Measurements from ENCODE around the gene SPRTN.

SPRTN gene

GRCh38 chr1:231338270-231339128, at the start of gene SPRTN:
Gene SPRTN (plus strand): TSS chr1:231338293. CDS start chr1:231338384, 91 bp downstream.
- no peak for DNase-seq

GRCh38 chr1:231295938-231296337, 42.2 kb upstream of the SPRTN start:
- no peak for DNase-seq

GRCh38 chr1:231301990-231302389, 36.1 kb upstream of the SPRTN start:
- no peak for DNase-seq

- DNase-seq = no peak
Observed at GRCh38 chr1:231310391-231310934, 27.6 kb upstream of the SPRTN start.

GRCh38 chr1:231311720-231312431, 26.2 kb upstream of the SPRTN start:
- no peak for DNase-seq

GRCh38 chr1:231312432-231312788, 25.7 kb upstream of the SPRTN start:
- no peak for DNase-seq

GRCh38 chr1:231313661-231314060, 24.4 kb upstream of the SPRTN start:
- no peak for DNase-seq

- DNase-seq = peak; percentile 17 to 25
Observed at GRCh38 chr1:231315887-231316286, 22.2 kb upstream of the SPRTN start.

- DNase-seq = no peak
Observed at GRCh38 chr1:231317306-231318014, 20.6 kb upstream of the SPRTN start.

GRCh38 chr1:231318015-231318355, 20.1 kb upstream of the SPRTN start:
- no peak for DNase-seq

GRCh38 chr1:231318568-231318967, 19.5 kb upstream of the SPRTN start:
- DNase-seq = no peak

- no peak for DNase-seq
Observed at GRCh38 chr1:231319080-231319479, 19.0 kb upstream of the SPRTN start.

- no peak for DNase-seq
Observed at GRCh38 chr1:231322880-231323530, 15.1 kb upstream of the SPRTN start.

GRCh38 chr1:231324660-231325059, 13.4 kb upstream of the SPRTN start:
- no peak for DNase-seq

- no peak for DNase-seq
Observed at GRCh38 chr1:231326248-231326647, 11.8 kb upstream of the SPRTN start.

GRCh38 chr1:231327617-231328016, 10.5 kb upstream of the SPRTN start:
- no peak for DNase-seq

- DNase-seq = no peak
Observed at GRCh38 chr1:231329483-231329882, 8.6 kb upstream of the SPRTN start.

GRCh38 chr1:231332761-231333160, 5.3 kb upstream of the SPRTN start:
- DNase-seq = no peak

- no peak for DNase-seq
Observed at GRCh38 chr1:231334079-231334666, 3.9 kb upstream of the SPRTN start.

GRCh38 chr1:231334952-231335351, 3.1 kb upstream of the SPRTN start:
- no peak for DNase-seq

- no peak for DNase-seq
Observed at GRCh38 chr1:231335663-231336602, 2.2 kb upstream of the SPRTN start.
